Epithelial cell of proximal tubule (primary cell): ENCODE measurements around the gene GUCY1B1. TPM values are rescaled to one million over a fixed set of nuclear protein-coding genes. Genes with fewer than 3 reads are reported as not detected.

Experiments
- DNase-seq: peaks from one replicate; pipeline ENCODE4 v3.0.0-alpha.2; 2011; ENCODE audit warnings: low read depth
- H3K4me3 ChIP-seq: 2 replicates; pipeline ENCODE4 v1.5.1; 2011; ENCODE audit warnings: low read depth, mild to moderate bottlenecking, low read length
- CTCF ChIP-seq: conservative IDR thresholded peaks from 2 replicates; pipeline ENCODE4 v1.5.1; 2012; ENCODE audit warnings: low read depth, mild to moderate bottlenecking, low read length
- total RNA-seq: library from RNA; depleted of rRNA; stranded (reverse); fragments of >200 nt; gene quantifications from 2 replicates; pipeline ENCODE4 v1.2.3, GENCODE V29; 2015

GUCY1B1 gene
- total RNA-seq, 1 donor from 2014 or later: 5.9 TPM

- H3K4me3 ChIP-seq: no peak overlapping the region
- DNase-seq: no peak
- TF ChIP-seq CTCF: peak; percentile 27
Observed at GRCh38 chr4:155742310-155743015, 16.4 kb upstream of the GUCY1B1 start.

GRCh38 chr4:155745984-155746383, 12.8 kb upstream of the GUCY1B1 start:
- no peak overlapping the region for H3K4me3 ChIP-seq
- no peak for TF ChIP-seq CTCF
- peak; percentile 96 for DNase-seq

- no peak for DNase-seq
- no peak overlapping the region for H3K4me3 ChIP-seq
- TF ChIP-seq CTCF: no peak
Observed at GRCh38 chr4:155748039-155748438, 10.8 kb upstream of the GUCY1B1 start.

GRCh38 chr4:155749041-155749440, 9.8 kb upstream of the GUCY1B1 start:
- no peak overlapping the region for H3K4me3 ChIP-seq
- no peak for DNase-seq
- TF ChIP-seq CTCF: no peak

- H3K4me3 ChIP-seq: no peak overlapping the region
- DNase-seq: no peak
- TF ChIP-seq CTCF: no peak
Observed at GRCh38 chr4:155751569-155751968, 7.3 kb upstream of the GUCY1B1 start.

- H3K4me3 ChIP-seq: no peak overlapping the region
- no peak for DNase-seq
- no peak for TF ChIP-seq CTCF
Observed at GRCh38 chr4:155757745-155758265, 1.0 kb upstream of the GUCY1B1 start.
